Fibroblast of pulmonary artery (primary cell): ENCODE data around the gene CEP350.

Experiments
- DNase-seq: peaks from one replicate; pipeline ENCODE4 v3.0.0-alpha.2; 2010; ENCODE audit warnings: low read depth
- H3K4me3 ChIP-seq: replicated peaks from 2 replicates; pipeline ENCODE4 v1.5.1; 2011; ENCODE audit warnings: low read depth, mild to moderate bottlenecking, control low read depth, low read length, moderate library complexity
- CTCF ChIP-seq: IDR thresholded peaks from 2 replicates; pipeline ENCODE4 v1.5.1; 2011; ENCODE audit warnings: mild to moderate bottlenecking, control low read depth, low read length, inconsistent platforms; ENCODE audit errors: missing control alignments

CEP350 gene

GRCh38 chr1:180114396-180114945 is 159.9 kb downstream of the CEP350 start:
- no peak overlapping the region for H3K4me3 ChIP-seq
- DNase-seq: no peak
- no peak for TF ChIP-seq CTCF

DNA sequence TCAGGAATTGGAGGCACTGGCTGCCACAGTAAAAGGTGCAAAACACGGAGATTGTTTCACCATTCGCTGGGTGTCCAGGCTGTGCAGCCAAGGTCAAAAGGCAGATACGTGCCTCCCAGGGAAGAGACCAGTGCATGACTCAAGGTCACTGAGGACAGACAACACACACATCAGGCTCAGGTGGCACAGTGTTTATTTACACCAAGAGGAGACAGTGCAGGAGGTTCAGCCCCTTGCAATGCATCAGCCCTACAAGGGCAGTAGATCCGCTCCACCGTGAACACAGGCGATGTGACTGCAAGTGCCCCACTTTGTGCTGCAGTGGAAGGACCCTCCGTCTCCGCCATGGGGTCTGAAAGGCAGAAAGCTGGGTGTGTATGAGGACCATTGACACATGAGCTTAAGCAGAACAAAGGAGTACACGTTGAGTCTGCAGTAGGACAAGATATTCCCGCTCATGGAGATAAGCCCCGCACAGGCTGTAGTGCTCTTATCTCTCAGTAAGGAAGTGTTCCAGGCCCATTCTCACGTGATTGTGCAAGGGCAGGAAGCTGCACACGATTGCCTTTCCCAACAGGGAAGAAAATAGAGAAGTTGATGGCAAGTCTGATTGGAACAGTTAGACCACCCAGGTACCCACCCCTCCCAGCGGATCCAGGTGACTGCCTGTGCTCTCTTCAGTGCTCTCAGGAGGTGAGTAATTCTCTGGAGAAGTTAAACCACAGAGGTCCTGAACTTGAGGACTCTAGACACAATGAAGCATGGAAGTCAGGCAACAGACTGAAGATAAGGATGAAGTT is 162.6 kb downstream of the CEP350 start:
- peak; percentile 73 for DNase-seq
- no peak overlapping the region for H3K4me3 ChIP-seq
- no peak for TF ChIP-seq CTCF

DNA sequence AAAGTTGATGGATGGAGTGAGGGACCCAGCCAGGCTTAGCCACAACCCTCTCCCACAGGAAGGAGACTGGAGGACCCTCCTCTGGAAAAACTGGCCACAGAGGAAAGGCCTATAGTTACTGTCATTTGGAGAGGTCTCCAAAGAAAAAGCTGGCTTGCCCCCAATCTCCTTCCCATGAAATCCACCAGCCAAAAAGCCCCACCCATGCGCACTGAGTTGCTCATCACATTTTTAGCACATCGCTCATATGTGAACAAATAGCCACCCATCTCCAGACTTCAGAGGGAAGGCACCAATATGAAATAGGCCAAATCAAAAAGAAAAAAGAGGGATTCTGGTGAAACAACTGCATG is 163.1 kb downstream of the CEP350 start:
- DNase-seq: peak; percentile 75
- H3K4me3 ChIP-seq: no peak overlapping the region
- no peak for TF ChIP-seq CTCF

- no peak for TF ChIP-seq CTCF
- H3K4me3 ChIP-seq: no peak overlapping the region
- no peak for DNase-seq
Observed at GRCh38 chr1:180119837-180120236, 165.2 kb downstream of the CEP350 start.

DNA sequence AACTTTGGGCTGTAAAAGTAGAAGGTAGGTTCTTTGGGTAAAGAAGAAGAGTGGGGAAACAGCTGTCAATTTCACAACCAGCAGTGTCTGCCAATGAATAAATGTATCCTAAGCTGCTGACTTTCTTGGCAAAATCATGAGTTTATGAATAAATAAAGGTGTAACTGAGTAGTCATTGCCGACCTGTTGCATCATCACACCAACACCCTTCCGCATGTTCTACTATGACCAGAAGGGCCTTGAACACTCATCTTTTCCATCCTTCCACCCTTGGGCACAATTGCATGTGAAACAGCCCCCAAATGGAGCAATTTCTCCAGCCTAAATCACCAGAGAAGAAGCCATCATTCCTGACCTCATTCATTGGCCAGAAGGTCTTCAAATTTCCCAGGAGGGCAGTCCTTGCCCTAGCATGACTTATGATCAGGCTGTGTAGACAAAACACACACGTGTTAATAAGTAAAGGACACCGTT is 168.9 kb downstream of the CEP350 start:
- peak; percentile 44 for DNase-seq
- no peak for TF ChIP-seq CTCF
- H3K4me3 ChIP-seq: no peak overlapping the region

DNA sequence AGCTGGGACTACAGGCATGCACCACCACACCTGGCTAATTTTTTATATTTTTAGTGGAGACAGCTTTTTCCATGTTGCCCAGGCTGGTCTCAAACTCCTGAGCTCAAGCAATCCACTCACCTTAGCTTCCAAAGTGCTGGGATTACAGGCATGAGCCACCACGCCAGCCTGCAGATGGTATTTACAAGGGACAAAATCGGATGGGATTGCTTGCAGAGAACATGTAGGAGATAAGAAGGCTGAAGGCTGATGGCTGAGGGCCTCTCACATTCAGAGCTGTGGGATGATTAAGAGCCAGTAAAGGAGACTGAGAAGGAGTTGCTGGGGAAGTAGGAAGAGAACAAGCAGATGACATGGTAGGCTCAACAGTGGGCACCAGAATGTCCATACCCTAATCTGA is 176.0 kb downstream of the CEP350 start:
- no peak for DNase-seq
- no peak for TF ChIP-seq CTCF
- no peak overlapping the region for H3K4me3 ChIP-seq

- peak; percentile 92 for DNase-seq
- TF ChIP-seq CTCF: no peak
- H3K4me3 ChIP-seq: no peak overlapping the region
Observed at GRCh38 chr1:180131510-180131909, 176.9 kb downstream of the CEP350 start.
